ENCODE results near the gene RAI1.

RAI1 gene

GRCh38 chr17:17823433-17824118 lies 142.3 kb downstream of the RAI1 start:
- peak overlapping the region; percentile 58 for H3K4me3 ChIP-seq (replicated peaks; ENCODE audit: low read depth, low read length)
- DNase-seq (ENCODE audit: extremely low read depth, low read depth): no peak
- no peak for TF ChIP-seq CTCF (IDR thresholded peaks at IDR 0.05; ENCODE audit: low read depth, low read length, missing control alignments)

GRCh38 chr17:17824119-17824782 lies 143.0 kb downstream of the RAI1 start:
- no peak for TF ChIP-seq CTCF (IDR thresholded peaks at IDR 0.05; ENCODE audit: low read depth, low read length, missing control alignments)
- no peak for DNase-seq (ENCODE audit: extremely low read depth, low read depth)
- peak overlapping the region; percentile 24 for H3K4me3 ChIP-seq (replicated peaks; ENCODE audit: low read depth, low read length)

- H3K4me3 ChIP-seq (replicated peaks; ENCODE audit: low read depth, low read length): no peak overlapping the region
- no peak for TF ChIP-seq CTCF (IDR thresholded peaks at IDR 0.05; ENCODE audit: low read depth, low read length, missing control alignments)
- DNase-seq (ENCODE audit: extremely low read depth, low read depth): no peak
Measured at GRCh38 chr17:17824783-17825614, 143.7 kb downstream of the RAI1 start.

- H3K4me3 ChIP-seq (replicated peaks; ENCODE audit: low read depth, low read length): no peak overlapping the region
- DNase-seq (ENCODE audit: extremely low read depth, low read depth): no peak
- TF ChIP-seq CTCF (IDR thresholded peaks at IDR 0.05; ENCODE audit: low read depth, low read length, missing control alignments): no peak
Measured at GRCh38 chr17:17826342-17826713, 145.1 kb downstream of the RAI1 start.

- no peak for DNase-seq (ENCODE audit: extremely low read depth, low read depth)
- no peak overlapping the region for H3K4me3 ChIP-seq (replicated peaks; ENCODE audit: low read depth, low read length)
- TF ChIP-seq CTCF (IDR thresholded peaks at IDR 0.05; ENCODE audit: low read depth, low read length, missing control alignments): no peak
Measured at GRCh38 chr17:17826942-17827785, 145.9 kb downstream of the RAI1 start.
